Neural crest cell (in vitro differentiated cells): Measurements from ENCODE around the gene PRR13. TPM values are rescaled to one million over a fixed set of nuclear protein-coding genes. Genes with fewer than 3 reads are reported as not detected.

ENCODE experiments used
- DNase-seq: peaks from one replicate; pipeline ENCODE4 v3.0.0; 2021; ENCODE audit warnings: low read depth, mixed read lengths, low spot score
- H3K27ac Mint-ChIP-seq: one replicate; pipeline ENCODE4 v1.8.0; 2021; ENCODE audit warnings: mild to moderate bottlenecking, mixed read lengths; ENCODE audit not compliant: unreplicated experiment
- H3K27me3 Mint-ChIP-seq: 2 replicates; pipeline ENCODE4 v1.8.0; 2021; ENCODE audit warnings: low read depth, mild to moderate bottlenecking, mixed read lengths
- H3K36me3 Mint-ChIP-seq: 2 replicates; pipeline ENCODE4 v1.8.0; 2021; ENCODE audit warnings: low read depth, mild to moderate bottlenecking, mixed read lengths
- H3K4me1 Mint-ChIP-seq: 2 replicates; pipeline ENCODE4 v1.8.0; 2021; ENCODE audit warnings: mixed read lengths
- H3K4me3 Mint-ChIP-seq: one replicate; pipeline ENCODE4 v1.8.0; 2021; ENCODE audit warnings: mild to moderate bottlenecking, mixed read lengths
- H3K9me3 Mint-ChIP-seq: 2 replicates; pipeline ENCODE4 v1.8.0; 2021; ENCODE audit warnings: mixed read lengths
- total RNA-seq: library from RNA; stranded (reverse); gene quantifications from 2 replicates; pipeline ENCODE4 v1.2.1, GENCODE V29; 2021
- TF ChIP-seq, protein P1 (sequence below): fragments of 200-600 bp; sonication (generic); conservative IDR thresholded peaks from 2 replicates; pipeline ENCODE4 v1.5.0; 2021; ENCODE audit warnings: antibody characterized with exemption, mild to moderate bottlenecking

The PRR13 gene
- total RNA-seq, 1 donor from 2014 or later, result 82.8 TPM

- H3K4me3 Mint-ChIP-seq, result peak overlapping the region; percentile 90
- peak overlapping the region; percentile 95 for H3K27ac Mint-ChIP-seq
- no peak for DNase-seq
- TF ChIP-seq, protein P1, sequence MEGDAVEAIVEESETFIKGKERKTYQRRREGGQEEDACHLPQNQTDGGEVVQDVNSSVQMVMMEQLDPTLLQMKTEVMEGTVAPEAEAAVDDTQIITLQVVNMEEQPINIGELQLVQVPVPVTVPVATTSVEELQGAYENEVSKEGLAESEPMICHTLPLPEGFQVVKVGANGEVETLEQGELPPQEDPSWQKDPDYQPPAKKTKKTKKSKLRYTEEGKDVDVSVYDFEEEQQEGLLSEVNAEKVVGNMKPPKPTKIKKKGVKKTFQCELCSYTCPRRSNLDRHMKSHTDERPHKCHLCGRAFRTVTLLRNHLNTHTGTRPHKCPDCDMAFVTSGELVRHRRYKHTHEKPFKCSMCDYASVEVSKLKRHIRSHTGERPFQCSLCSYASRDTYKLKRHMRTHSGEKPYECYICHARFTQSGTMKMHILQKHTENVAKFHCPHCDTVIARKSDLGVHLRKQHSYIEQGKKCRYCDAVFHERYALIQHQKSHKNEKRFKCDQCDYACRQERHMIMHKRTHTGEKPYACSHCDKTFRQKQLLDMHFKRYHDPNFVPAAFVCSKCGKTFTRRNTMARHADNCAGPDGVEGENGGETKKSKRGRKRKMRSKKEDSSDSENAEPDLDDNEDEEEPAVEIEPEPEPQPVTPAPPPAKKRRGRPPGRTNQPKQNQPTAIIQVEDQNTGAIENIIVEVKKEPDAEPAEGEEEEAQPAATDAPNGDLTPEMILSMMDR, result no peak
- peaks cover 12% of the 10 kb centered on the region for H3K27me3 Mint-ChIP-seq
- peaks cover 49% of the 10 kb centered on the region for H3K4me1 Mint-ChIP-seq
- no peaks in the 10 kb centered on the region for H3K9me3 Mint-ChIP-seq
- H3K36me3 Mint-ChIP-seq, result peaks cover 3% of the 10 kb centered on the region
These were observed 50.7 kb downstream of the PRR13 start for GRCh38 chr12:53492188-53492587.

GRCh38 chr12:53492830-53493609 is 51.5 kb downstream of the PRR13 start:
- DNase-seq, result peak; percentile 92
- H3K9me3 Mint-ChIP-seq, result no peaks in the 10 kb centered on the region
- H3K27me3 Mint-ChIP-seq, result peaks cover 7% of the 10 kb centered on the region
- peaks cover 56% of the 10 kb centered on the region for H3K4me1 Mint-ChIP-seq
- TF ChIP-seq, protein P1, result no peak
- peak overlapping the region; percentile 99 for H3K27ac Mint-ChIP-seq
- H3K36me3 Mint-ChIP-seq, result no peaks in the 10 kb centered on the region
- H3K4me3 Mint-ChIP-seq, result peak overlapping the region; percentile 90

DNA sequence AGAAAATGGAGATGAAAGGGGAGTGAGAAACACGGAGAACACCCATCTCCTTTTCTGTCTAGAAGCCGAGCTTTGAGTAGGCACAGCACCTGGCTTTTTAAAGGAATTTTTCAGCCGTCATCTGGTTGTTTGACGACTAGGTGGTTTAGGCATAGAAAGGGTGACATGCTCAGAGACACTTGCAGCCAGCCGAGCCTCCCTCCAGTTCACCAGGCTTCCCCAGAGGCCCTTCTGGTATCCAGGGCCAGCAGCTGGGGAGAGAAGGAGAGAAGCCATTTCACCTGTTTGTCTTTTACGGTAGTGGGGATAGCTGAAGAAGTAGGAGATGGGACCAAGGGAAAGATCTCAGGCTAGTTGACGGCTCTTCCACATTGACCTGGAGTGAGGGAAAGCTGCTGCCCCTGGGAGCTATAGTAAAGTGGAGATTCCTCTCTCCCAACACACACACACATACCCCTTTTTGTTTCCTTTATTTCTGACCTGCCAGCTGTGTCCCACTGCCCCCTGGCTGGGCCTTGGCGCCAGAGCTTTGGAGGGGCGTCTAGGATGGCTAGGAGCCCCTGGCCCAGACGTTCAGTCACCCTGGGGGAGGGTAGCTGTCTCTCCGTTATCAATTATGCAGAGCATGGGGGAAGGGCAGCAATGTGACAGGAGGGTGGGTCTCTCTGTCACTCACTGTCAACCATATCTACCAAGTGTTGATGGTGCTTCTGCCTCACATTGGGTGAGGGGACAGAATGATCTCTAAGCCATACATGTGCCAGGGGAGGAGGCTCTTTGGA is 52.3 kb downstream of the PRR13 start:
- Mint-ChIP-seq H3K27me3 (peaks cover 7% of the 10 kb centered on the region), H3K4me1 (peaks cover 64% of the 10 kb centered on the region), H3K36me3 (no peaks in the 10 kb centered on the region), H3K9me3 (no peaks in the 10 kb centered on the region), H3K4me3 (peak overlapping the region; percentile 90), H3K27ac (peak overlapping the region; percentile 99)
- TF ChIP-seq, protein P1, result no peak
- no peak for DNase-seq

Other genes with a start within 250 kb of the PRR13 start
- gene ITGB7, start 234.5 kb upstream of the PRR13 start, total RNA-seq, result not detected in 2 replicates
- gene RARG, start 209.5 kb upstream of the PRR13 start, total RNA-seq, result 5.4 and 5.9 TPM in 2 replicates
- gene ESPL1, start 173.4 kb upstream of the PRR13 start, total RNA-seq, result 56.3 and 65.8 TPM in 2 replicates
- 324 and 326 TPM in 2 replicates for gene PFDN5, start 146.2 kb upstream of the PRR13 start, total RNA-seq
- 67.1 and 72.7 TPM in 2 replicates for gene MYG1, start 142.0 kb upstream of the PRR13 start, total RNA-seq
- gene AAAS, start 120.1 kb upstream of the PRR13 start, total RNA-seq, result 94.1 and 95.1 TPM in 2 replicates
- gene SP7, start 105.4 kb upstream of the PRR13 start, total RNA-seq, result 0.07 TPM in 1 of 2 replicates, not detected in the other
- 88.1 and 96.0 TPM in 2 replicates for gene SP1, start 61.6 kb upstream of the PRR13 start, total RNA-seq
- not detected in 2 replicates for gene AMHR2, start 17.9 kb upstream of the PRR13 start, total RNA-seq
- gene PCBP2, start 10.4 kb downstream of the PRR13 start, total RNA-seq, result 1,351 and 1,375 TPM in 2 replicates
- gene MAP3K12, start 57.7 kb downstream of the PRR13 start, total RNA-seq, result 32.9 and 33.0 TPM in 2 replicates
- 66.6 and 73.1 TPM in 2 replicates for gene TARBP2, start 59.5 kb downstream of the PRR13 start, total RNA-seq
- gene NPFF, start 65.8 kb downstream of the PRR13 start, total RNA-seq, result 0.73 TPM in 1 of 2 replicates, not detected in the other
- 32.5 and 37.4 TPM in 2 replicates for gene ATF7, start 184.6 kb downstream of the PRR13 start, total RNA-seq
- gene ATP5MC2, start 234.3 kb downstream of the PRR13 start, total RNA-seq, result 596 and 603 TPM in 2 replicates